ENCODE data around the gene CHRNA4.

The CHRNA4 gene

DNA sequence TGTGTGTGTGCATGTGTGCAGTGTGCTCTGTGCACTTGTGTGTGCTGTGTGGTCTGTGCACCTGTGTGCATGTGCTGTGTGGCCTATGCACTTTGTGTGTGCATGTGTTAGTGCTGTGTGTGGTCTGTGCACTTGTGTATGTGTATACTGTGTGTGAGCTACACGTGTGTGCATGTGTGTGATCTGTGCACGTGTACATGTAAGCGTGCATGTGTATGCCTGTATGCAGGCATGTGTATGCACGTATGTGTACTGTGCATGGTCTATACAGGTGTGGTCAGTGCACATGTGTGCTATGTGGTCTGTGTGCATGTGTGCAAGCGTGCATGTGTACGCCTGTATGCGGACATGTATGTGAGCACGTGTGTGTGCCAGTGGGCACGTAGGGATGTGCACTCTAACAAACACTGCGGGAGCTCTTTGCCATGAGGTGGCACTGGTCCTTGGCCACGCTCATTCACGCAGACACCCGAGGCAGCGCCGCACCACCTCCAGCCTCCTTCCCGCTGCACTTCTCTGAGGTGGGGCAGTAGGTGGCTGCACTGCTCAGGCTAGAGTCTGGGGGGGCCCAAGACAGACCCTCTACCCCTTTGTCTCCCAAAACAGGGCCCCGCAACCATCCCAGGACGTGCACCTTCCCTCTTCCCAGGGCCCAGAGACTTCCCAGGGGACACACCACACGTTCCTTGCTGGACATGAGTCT is 42.4 kb upstream of the CHRNA4 start:
- Histone ChIP-seq H3K36me3 (ENCODE audit: insufficient read depth, low read depth, low read length) (no peaks in the 10 kb centered on the region), H3K27ac (ENCODE audit: low read length) (no peak overlapping the region), H3K4me1 (ENCODE audit: insufficient read depth, low read length) (0 out of 2 replicates have a peak, but pooled peaks cover 2% of the 10 kb centered on the region), H3K9me3 (ENCODE audit: insufficient read depth, low read depth, low read length) (no peaks in the 10 kb centered on the region), H3K27me3 (ENCODE audit: insufficient read depth, low read length) (no peaks in the 10 kb centered on the region), H3K9ac (ENCODE audit: low read depth, low read length) (no peak overlapping the region), H3K4me3 (ENCODE audit: low read length) (no peak overlapping the region)

DNA sequence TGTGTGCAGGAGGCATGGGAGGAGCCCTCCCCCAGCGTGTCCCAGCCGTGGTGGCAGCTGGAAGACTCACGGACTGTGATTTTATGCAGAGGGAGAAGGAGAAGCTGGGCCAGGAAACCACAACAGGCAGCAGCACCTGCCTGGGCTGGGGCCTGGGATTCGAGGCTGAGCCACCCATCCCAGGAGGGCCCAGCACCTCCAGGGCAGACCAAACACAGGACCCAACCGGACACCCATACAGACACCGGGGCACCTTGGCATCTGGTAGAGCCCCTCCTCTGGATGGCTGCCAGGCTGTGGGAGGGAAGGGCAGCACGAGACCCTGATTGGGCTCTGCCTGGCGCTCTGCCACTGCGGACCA is 41.7 kb upstream of the CHRNA4 start:
- no peak overlapping the region for H3K27ac ChIP-seq (ENCODE audit: low read length)
- H3K4me1 ChIP-seq (ENCODE audit: insufficient read depth, low read length) = 0 out of 2 replicates have a peak, but pooled peaks cover 2% of the 10 kb centered on the region
- H3K4me3 ChIP-seq (ENCODE audit: low read length) = no peak overlapping the region
- H3K36me3 ChIP-seq (ENCODE audit: insufficient read depth, low read depth, low read length) = no peaks in the 10 kb centered on the region
- no peaks in the 10 kb centered on the region for H3K27me3 ChIP-seq (ENCODE audit: insufficient read depth, low read length)
- no peaks in the 10 kb centered on the region for H3K9me3 ChIP-seq (ENCODE audit: insufficient read depth, low read depth, low read length)
- no peak overlapping the region for H3K9ac ChIP-seq (ENCODE audit: low read depth, low read length)

DNA sequence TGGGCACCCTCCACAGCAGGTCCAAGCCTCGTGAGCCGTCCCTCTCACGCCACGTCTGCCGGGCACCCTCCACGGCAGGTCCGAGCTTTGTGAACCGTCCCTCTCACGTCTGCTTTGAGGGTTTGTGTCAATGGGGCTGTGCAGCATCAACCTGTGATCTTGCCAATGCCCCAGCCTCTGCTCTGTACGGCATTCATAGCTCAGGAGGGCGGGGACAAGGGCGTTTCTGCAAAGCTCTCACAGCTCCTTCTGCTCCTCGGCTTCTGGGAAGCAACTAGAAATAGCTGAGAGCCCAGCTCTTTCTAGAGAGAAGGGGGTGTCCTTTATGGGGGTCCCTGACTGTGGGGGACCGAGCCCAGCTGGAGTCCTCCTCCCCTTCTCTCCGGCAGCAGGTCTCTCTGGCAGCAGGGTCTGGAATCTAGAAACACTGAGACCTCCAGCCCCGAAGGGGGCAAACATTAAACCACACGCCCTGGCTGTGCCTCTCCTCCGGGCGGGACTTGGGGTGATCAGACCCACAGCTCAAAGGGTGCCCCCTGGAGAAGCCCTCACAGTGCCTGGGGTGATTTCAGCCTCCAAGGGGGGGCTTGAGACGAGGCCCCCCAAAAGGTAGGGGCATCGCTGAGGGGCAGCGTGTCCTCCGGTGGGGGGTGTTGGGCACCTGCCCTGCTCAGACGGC is 41.2 kb upstream of the CHRNA4 start:
- H3K9me3 ChIP-seq (ENCODE audit: insufficient read depth, low read depth, low read length) = no peaks in the 10 kb centered on the region
- H3K36me3 ChIP-seq (ENCODE audit: insufficient read depth, low read depth, low read length) = no peaks in the 10 kb centered on the region
- no peak overlapping the region for H3K27ac ChIP-seq (ENCODE audit: low read length)
- 0 out of 2 replicates have a peak, but pooled peaks cover 2% of the 10 kb centered on the region for H3K4me1 ChIP-seq (ENCODE audit: insufficient read depth, low read length)
- H3K9ac ChIP-seq (ENCODE audit: low read depth, low read length) = no peak overlapping the region
- H3K4me3 ChIP-seq (ENCODE audit: low read length) = no peak overlapping the region
- no peaks in the 10 kb centered on the region for H3K27me3 ChIP-seq (ENCODE audit: insufficient read depth, low read length)

DNA sequence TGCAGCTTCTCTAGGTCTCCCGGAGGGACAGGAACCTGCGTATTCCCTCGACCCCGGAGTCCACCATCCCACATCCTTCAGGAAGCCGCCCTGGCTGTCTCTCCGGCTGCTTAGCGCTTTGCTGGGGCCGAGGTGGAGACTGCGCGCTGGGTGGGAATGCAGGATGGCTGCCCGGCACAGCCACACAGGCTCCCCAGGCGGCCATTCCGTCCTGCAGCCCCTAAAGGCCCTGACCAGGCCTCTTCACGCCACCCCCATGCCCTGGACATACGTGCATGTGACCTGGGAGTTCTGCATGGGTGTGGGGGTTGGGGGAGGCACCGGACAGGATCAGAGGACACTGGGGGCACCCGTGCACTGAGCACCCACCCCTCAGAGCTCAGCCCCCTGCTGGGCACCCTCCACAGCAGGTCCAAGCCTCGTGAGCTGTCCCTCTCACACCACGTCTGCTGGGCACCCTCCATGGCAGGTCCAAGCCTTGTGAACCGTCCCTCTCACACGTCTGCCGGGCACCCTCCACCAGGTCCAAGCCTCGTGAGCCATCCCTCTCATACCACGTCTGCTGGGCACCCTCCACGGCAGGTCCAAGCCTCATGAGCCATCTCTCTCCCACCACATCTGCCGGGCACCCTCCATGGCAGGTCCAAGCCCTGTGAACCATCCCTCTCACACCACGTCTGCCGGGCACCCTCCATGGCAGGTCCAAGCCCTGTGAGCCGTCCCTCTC is 40.4 kb upstream of the CHRNA4 start:
- Histone ChIP-seq H3K27me3 (ENCODE audit: insufficient read depth, low read length) (no peaks in the 10 kb centered on the region), H3K9me3 (ENCODE audit: insufficient read depth, low read depth, low read length) (no peaks in the 10 kb centered on the region), H3K9ac (ENCODE audit: low read depth, low read length) (no peak overlapping the region), H3K4me1 (ENCODE audit: insufficient read depth, low read length) (0 out of 2 replicates have a peak, but pooled peaks cover 2% of the 10 kb centered on the region), H3K27ac (ENCODE audit: low read length) (no peak overlapping the region), H3K36me3 (ENCODE audit: insufficient read depth, low read depth, low read length) (no peaks in the 10 kb centered on the region), H3K4me3 (ENCODE audit: low read length) (no peak overlapping the region)

DNA sequence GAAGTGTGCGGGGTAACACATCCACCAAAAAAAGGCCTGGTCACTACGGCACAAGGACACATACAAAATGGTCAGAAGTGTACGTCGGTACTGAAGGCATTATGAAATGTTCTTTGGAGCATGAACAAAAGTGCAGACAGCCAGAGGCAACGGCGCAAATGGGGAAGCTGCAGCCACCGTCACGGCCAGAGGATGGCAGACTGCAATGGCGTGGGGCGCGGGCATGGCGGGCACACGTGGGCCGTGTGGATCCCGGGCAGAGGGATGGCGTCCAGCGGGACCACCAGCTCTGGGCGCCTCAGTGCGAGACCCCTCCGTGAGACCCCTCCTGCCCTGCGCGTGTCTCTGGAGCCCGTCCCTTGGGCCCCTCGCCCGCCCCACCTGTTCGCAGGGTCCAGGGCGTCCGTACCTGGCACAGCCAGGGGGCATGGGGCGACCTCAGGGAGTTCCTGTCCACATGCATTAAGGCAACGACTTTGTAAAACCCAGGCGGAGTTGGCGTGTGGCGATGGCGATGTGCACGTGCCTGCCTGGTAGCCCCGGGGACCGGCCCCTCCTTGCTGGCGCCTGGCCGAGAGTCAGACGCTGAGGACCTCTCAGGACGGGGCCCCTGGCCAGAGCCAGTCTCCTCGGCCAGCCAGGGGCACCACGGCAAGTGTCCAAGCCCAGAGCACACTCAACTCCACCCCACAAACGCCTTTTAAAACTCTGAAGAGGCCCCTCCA is 39.5 kb upstream of the CHRNA4 start:
- no peak overlapping the region for H3K4me3 ChIP-seq (ENCODE audit: low read length)
- 0 out of 2 replicates have a peak, but pooled peaks cover 2% of the 10 kb centered on the region for H3K4me1 ChIP-seq (ENCODE audit: insufficient read depth, low read length)
- no peak overlapping the region for H3K9ac ChIP-seq (ENCODE audit: low read depth, low read length)
- H3K36me3 ChIP-seq (ENCODE audit: insufficient read depth, low read depth, low read length) = no peaks in the 10 kb centered on the region
- H3K27ac ChIP-seq (ENCODE audit: low read length) = no peak overlapping the region
- no peaks in the 10 kb centered on the region for H3K9me3 ChIP-seq (ENCODE audit: insufficient read depth, low read depth, low read length)
- H3K27me3 ChIP-seq (ENCODE audit: insufficient read depth, low read length) = no peaks in the 10 kb centered on the region

DNA sequence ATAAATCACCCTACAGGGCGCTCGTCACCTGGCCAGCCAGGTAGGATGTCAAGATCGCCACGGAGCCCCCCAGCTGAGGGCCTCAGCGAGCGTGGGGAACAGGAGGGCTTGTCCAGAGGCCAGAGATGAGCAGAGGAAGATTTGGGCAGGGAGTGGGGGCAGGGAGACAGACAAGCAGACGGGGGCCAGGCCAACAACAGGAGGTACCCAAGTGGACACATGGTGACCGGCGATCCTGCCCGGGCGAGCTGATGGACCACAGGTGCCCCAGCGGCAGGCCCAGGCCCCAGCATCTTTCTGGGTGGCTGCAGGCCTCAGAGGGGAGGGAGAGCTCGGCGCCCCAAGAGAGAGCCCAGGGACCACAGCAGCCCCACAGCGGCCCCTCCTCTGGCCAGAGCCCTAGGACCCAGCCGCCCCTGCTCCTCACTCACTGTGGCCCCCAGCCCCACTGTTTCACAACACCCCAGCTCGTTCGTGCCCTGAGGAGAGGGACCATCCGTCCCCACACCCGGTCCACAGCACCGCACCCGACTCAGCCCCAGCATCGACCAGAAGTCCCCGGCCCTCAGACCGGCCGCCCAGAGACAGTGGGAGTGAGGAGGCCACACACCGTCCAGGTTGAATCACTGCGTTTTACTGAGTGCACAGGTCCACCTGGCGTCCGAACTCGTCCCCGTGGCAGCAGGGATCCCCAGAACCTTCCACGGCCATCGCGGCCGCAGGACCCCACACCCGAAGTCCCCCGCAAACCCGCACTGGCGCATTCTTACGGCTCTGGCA is 38.6 kb upstream of the CHRNA4 start:
- H3K27ac ChIP-seq (ENCODE audit: low read length) = no peak overlapping the region
- no peaks in the 10 kb centered on the region for H3K27me3 ChIP-seq (ENCODE audit: insufficient read depth, low read length)
- H3K9ac ChIP-seq (ENCODE audit: low read depth, low read length) = no peak overlapping the region
- no peaks in the 10 kb centered on the region for H3K36me3 ChIP-seq (ENCODE audit: insufficient read depth, low read depth, low read length)
- H3K4me1 ChIP-seq (ENCODE audit: insufficient read depth, low read length) = peaks cover 2% of the 10 kb centered on the region; the same call in 1 of the 2 replicates
- H3K9me3 ChIP-seq (ENCODE audit: insufficient read depth, low read depth, low read length) = no peaks in the 10 kb centered on the region
- no peak overlapping the region for H3K4me3 ChIP-seq (ENCODE audit: low read length)

DNA sequence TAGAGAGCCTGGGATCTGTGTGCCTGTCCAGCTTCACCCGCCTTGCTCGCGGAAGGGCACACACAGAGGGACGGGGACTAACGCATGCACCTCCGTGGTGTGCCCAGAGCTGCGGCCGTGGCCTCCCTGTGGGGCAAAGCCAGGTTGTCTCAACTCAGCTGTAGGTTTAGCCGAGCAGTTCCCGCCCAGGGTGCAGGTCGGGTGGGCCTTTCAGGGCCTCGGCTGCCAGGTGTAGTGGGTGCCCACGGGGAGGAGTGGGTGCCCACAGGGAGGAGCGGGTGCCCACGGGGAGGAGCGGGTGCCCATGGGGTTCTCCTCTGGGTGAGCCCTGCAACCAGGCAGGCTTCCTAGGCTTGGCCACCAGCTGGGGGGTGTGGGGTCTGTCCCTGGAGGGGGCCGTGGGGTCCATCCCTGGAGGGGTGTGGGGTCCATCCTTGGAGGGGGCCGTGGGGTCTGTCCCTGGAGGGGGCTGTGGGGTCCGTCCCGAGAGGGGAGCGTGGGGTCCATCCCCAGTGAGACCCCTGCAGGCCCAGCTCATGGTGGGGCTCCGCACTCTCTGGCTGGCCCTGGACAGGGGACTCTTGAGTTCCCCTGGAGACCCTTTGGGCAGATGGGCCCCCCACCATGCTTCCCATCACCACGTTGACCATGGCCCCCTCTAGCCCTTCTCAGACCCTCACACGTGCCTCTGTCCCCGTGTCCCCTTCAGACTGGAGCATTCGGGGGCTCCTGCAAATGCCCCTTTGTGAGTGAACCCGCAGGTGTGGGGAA is 37.8 kb upstream of the CHRNA4 start:
- no peak overlapping the region for H3K27ac ChIP-seq (ENCODE audit: low read length)
- H3K27me3 ChIP-seq (ENCODE audit: insufficient read depth, low read length) = no peaks in the 10 kb centered on the region
- peaks cover 8% of the 10 kb centered on the region; the same call in 1 of the 2 replicates for H3K4me1 ChIP-seq (ENCODE audit: insufficient read depth, low read length)
- H3K9me3 ChIP-seq (ENCODE audit: insufficient read depth, low read depth, low read length) = no peaks in the 10 kb centered on the region
- no peak overlapping the region for H3K4me3 ChIP-seq (ENCODE audit: low read length)
- no peak overlapping the region for H3K9ac ChIP-seq (ENCODE audit: low read depth, low read length)
- H3K36me3 ChIP-seq (ENCODE audit: insufficient read depth, low read depth, low read length) = no peaks in the 10 kb centered on the region

DNA sequence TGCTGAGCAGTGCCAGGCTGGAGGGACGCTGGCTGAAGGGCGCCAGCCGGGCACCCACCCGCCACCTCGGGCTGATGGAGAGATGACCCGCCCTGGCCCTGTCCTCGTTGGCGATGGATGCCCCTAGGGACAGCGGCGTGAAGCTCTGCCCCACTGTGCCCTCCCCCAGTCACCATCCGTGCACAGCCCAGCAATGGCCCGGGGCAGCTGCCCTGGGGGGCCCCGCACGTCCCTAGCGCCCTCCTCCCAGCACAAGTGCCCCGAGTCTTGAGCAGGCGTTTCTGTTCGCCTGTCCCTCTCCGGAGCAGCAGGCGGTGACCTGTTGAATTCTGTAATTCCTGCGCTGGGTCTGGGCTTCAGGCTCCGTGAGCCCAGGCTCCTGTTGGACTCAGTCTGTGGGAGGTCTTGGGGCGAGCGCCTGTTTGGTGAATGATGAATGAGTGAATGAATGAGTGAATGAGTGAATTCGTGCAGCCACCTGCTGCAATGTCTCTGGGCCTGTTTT is 36.8 kb upstream of the CHRNA4 start:
- Histone ChIP-seq H3K4me1 (ENCODE audit: insufficient read depth, low read length) (peaks cover 11% of the 10 kb centered on the region; the same call in 1 of the 2 replicates), H3K4me3 (ENCODE audit: low read length) (no peak overlapping the region), H3K27ac (ENCODE audit: low read length) (no peak overlapping the region), H3K27me3 (ENCODE audit: insufficient read depth, low read length) (no peaks in the 10 kb centered on the region), H3K9ac (ENCODE audit: low read depth, low read length) (no peak overlapping the region), H3K36me3 (ENCODE audit: insufficient read depth, low read depth, low read length) (no peaks in the 10 kb centered on the region), H3K9me3 (ENCODE audit: insufficient read depth, low read depth, low read length) (no peaks in the 10 kb centered on the region)

DNA sequence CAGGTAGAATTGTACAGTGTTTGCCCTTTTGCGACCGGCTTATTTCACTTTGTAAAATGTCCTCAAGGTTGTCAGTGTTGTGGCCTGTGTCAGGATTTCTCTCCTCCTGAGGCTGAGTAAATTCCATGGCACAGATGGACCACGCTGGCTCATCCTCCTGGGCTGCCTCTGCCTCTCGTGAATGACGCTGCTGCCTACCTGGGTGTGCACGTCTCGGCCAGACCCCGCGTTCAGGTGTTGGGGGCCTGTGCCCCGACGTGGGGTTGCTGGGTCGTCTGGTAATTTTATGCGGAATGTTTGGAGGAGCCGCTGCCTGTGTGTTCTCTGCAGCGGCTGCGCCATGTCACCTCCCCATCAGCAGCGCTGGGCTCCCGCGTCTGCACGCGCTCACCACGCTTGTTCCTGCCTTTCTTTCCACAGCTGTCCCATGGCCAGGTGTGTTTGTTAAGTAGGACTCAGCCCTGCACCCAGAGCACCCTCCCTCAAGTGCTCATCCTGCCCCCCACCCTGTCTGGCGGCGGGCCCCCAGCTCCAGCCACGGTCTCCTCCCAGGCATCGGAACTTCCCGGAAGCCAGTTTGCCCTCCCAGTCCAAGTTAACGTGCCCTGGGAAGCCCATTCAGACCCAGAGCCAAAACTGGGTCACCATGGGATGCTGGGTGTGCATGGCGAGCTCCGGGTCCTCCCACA is 36.1 kb upstream of the CHRNA4 start:
- H3K36me3 ChIP-seq (ENCODE audit: insufficient read depth, low read depth, low read length) = no peaks in the 10 kb centered on the region
- H3K9me3 ChIP-seq (ENCODE audit: insufficient read depth, low read depth, low read length) = no peaks in the 10 kb centered on the region; the same call in 1 of the 2 replicates
- no peak overlapping the region for H3K27ac ChIP-seq (ENCODE audit: low read length)
- no peak overlapping the region for H3K9ac ChIP-seq (ENCODE audit: low read depth, low read length)
- H3K4me3 ChIP-seq (ENCODE audit: low read length) = no peak overlapping the region
- peaks cover 11% of the 10 kb centered on the region; the same call in 1 of the 2 replicates for H3K4me1 ChIP-seq (ENCODE audit: insufficient read depth, low read length)
- no peaks in the 10 kb centered on the region for H3K27me3 ChIP-seq (ENCODE audit: insufficient read depth, low read length)

DNA sequence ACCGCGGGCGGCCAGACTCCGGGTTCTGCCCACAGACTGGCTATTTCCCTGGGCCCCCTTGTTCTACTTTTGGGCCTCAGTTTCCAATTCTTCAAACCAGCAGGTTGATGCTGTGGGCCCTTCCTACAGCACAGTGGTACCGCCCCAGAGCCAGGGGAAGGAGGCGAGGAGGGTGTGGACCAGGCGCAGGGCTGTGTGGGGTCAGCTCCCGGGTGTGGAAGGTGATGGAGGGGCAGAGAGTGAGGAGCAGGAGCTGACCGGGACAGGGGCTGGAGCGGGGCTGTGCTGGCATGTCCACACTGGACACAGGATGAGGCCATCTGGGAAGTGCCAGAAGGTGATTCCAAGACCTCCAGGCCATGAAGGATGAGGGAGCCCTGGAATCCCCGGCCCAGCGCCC is 35.2 kb upstream of the CHRNA4 start:
- no peak overlapping the region for H3K9ac ChIP-seq (ENCODE audit: low read depth, low read length)
- H3K36me3 ChIP-seq (ENCODE audit: insufficient read depth, low read depth, low read length) = no peaks in the 10 kb centered on the region
- no peaks in the 10 kb centered on the region; the same call in 1 of the 2 replicates for H3K9me3 ChIP-seq (ENCODE audit: insufficient read depth, low read depth, low read length)
- H3K27me3 ChIP-seq (ENCODE audit: insufficient read depth, low read length) = no peaks in the 10 kb centered on the region
- H3K4me3 ChIP-seq (ENCODE audit: low read length) = no peak overlapping the region
- peaks cover 11% of the 10 kb centered on the region; the same call in 1 of the 2 replicates for H3K4me1 ChIP-seq (ENCODE audit: insufficient read depth, low read length)
- no peak overlapping the region for H3K27ac ChIP-seq (ENCODE audit: low read length)

All from iPS-20b (cell line).